HAP-1 (cell line): ENCODE measurements around the gene CACNA1A.

ENCODE experiments used
- DNase-seq, 2 experiments: peaks; one replicate each; pipeline ENCODE4 v3.0.0-alpha.2; 2016 to 2020; ENCODE audit warnings: low spot score in 2 of 2
- H3K27me3 ChIP-seq: fragments of 250-450 bp; sonication (Bioruptor Pico); 2 replicates; pipeline ENCODE4 v1.5.1; 2020; ENCODE audit warnings: low read depth, mild to moderate bottlenecking, moderate library complexity
- H3K36me3 ChIP-seq: fragments of 250-450 bp; sonication (Bioruptor Pico); replicated peaks from 2 replicates; pipeline ENCODE4 v1.5.1; 2020; ENCODE audit warnings: mild to moderate bottlenecking
- H3K4me1 ChIP-seq: fragments of 250-450 bp; sonication (Bioruptor Pico); 2 replicates; pipeline ENCODE4 v1.5.1; 2020; ENCODE audit warnings: mild to moderate bottlenecking
- H3K4me3 ChIP-seq: fragments of 250-450 bp; sonication (Bioruptor Pico); 2 replicates; pipeline ENCODE4 v1.5.1; 2020; ENCODE audit warnings: mild to moderate bottlenecking, moderate library complexity
- H3K9me3 ChIP-seq: fragments of 250-450 bp; sonication (Bioruptor Pico); 2 replicates; pipeline ENCODE4 v1.5.1; 2020; ENCODE audit warnings: mild to moderate bottlenecking, moderate library complexity
- in situ Hi-C: fragments of 300-500 bp; cut with MboI; formaldehyde crosslinking; loops from 3 replicates; pipeline ENCODE4 v1.14.3; 2020; ENCODE audit warnings: low sequenced_read_pairs, inconsistent platforms, mixed read lengths

The CACNA1A gene

GRCh38 chr19:13297023-13297422 lies 209.3 kb downstream of the CACNA1A start:
- in situ Hi-C loops: no loop called here
- Histone ChIP-seq H3K9me3 (no peaks in the 10 kb centered on the region), H3K27me3 (no peaks in the 10 kb centered on the region), H3K36me3 (no peaks in the 10 kb centered on the region), H3K4me1 (no peaks in the 10 kb centered on the region), H3K4me3 (no peak overlapping the region)
- DNase-seq: no peak

- in situ Hi-C loops: no loop called here
- no peak for DNase-seq
- no peak overlapping the region for H3K4me3 ChIP-seq
- H3K27me3 ChIP-seq: no peaks in the 10 kb centered on the region
- H3K36me3 ChIP-seq: no peaks in the 10 kb centered on the region
- H3K9me3 ChIP-seq: no peaks in the 10 kb centered on the region
- no peaks in the 10 kb centered on the region for H3K4me1 ChIP-seq
Observed at GRCh38 chr19:13294812-13295567, 211.3 kb downstream of the CACNA1A start.

DNA sequence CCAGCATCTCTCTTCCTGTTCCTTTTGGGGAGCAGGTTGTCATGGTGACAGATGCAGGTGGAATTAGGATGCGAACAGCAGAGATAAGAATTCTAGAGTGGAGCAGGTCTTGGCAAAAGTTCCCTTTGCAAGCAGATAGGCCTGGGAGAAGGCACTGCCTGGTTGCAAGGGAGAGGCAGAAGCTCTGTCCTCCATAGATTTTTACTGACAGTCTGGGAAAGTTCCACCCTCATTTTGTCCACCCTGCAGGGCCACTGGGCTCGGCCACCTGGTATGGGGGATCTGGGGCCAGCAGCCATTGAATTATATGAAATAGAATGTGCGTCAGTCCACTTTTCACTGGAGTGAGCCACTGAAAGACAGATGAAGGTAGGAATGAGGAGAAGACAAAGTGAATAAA lies 214.4 kb downstream of the CACNA1A start:
- Histone ChIP-seq H3K4me1 (no peaks in the 10 kb centered on the region), H3K4me3 (no peak overlapping the region), H3K9me3 (no peaks in the 10 kb centered on the region), H3K36me3 (no peaks in the 10 kb centered on the region), H3K27me3 (no peaks in the 10 kb centered on the region)
- no peak for DNase-seq
- in situ Hi-C loops: no loop called here

GRCh38 chr19:13290741-13291140 lies 215.5 kb downstream of the CACNA1A start:
- Histone ChIP-seq H3K36me3 (no peaks in the 10 kb centered on the region), H3K4me3 (no peak overlapping the region), H3K4me1 (no peaks in the 10 kb centered on the region), H3K9me3 (no peaks in the 10 kb centered on the region), H3K27me3 (no peaks in the 10 kb centered on the region)
- no peak for DNase-seq
- in situ Hi-C loops: no loop called here

GRCh38 chr19:13289295-13289694 lies 217.0 kb downstream of the CACNA1A start:
- no peaks in the 10 kb centered on the region for H3K4me1 ChIP-seq
- no peaks in the 10 kb centered on the region for H3K27me3 ChIP-seq
- in situ Hi-C loops: no loop called here
- no peaks in the 10 kb centered on the region for H3K9me3 ChIP-seq
- no peaks in the 10 kb centered on the region for H3K36me3 ChIP-seq
- H3K4me3 ChIP-seq: no peak overlapping the region
- no peak for DNase-seq

GRCh38 chr19:13286195-13286985 lies 219.9 kb downstream of the CACNA1A start:
- Histone ChIP-seq H3K4me3 (no peak overlapping the region), H3K27me3 (no peaks in the 10 kb centered on the region), H3K4me1 (no peaks in the 10 kb centered on the region), H3K36me3 (no peaks in the 10 kb centered on the region), H3K9me3 (no peaks in the 10 kb centered on the region)
- in situ Hi-C loops: no loop called here
- DNase-seq: no peak

DNA sequence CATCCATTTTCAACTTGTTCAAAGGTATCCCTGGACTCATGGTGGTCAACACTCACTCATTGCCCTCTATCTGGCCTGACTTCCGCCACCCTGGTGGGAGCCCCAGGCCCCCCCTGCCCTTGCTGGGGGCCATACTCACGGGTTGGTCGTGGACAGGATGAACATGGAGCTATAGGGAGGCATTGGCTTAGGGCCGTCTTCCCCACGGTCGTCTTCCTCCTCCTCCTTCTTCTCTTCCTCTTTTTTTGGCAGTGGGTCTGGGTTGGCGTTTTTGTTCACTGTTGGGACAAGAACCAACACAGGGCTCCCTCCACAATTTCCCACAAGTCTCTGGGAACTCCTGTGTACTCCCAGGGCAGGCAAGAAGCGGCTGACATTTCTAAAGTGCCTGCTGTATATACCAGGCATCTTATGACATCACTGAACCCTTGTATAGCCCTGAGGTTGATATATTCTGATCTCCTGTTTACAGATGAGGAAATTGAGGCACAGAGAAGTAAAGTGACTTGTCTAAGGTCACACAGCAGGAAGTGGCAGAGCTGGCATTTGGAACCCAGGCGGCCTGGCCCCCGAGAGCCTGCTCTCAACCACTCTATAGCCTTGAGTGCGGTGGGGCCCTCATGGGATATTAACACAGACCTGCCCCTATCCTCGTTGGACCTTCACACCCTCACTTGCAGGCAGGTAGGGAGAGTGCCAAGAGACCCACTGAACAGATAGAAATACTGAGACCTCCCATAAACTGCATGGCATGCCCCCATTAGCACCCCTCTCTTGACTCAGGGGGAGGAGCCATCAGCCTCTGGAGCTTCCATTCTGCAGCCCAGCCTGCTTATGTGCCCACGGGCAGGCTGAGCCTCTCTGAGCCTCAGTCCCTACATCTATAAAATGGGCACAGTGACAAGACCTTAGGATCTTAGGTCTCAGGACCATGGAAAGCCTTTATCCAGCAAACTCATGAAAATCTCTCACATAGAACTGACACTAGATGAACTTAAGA lies 221.1 kb downstream of the CACNA1A start:
- in situ Hi-C loops: no loop called here
- DNase-seq: no peak
- no peaks in the 10 kb centered on the region for H3K36me3 ChIP-seq
- H3K4me1 ChIP-seq: no peaks in the 10 kb centered on the region
- no peaks in the 10 kb centered on the region for H3K27me3 ChIP-seq
- H3K9me3 ChIP-seq: no peaks in the 10 kb centered on the region
- no peak overlapping the region for H3K4me3 ChIP-seq

- no peak overlapping the region for H3K4me3 ChIP-seq
- no peak for DNase-seq
- no peaks in the 10 kb centered on the region for H3K4me1 ChIP-seq
- no peaks in the 10 kb centered on the region for H3K27me3 ChIP-seq
- in situ Hi-C loops: no loop called here
- H3K9me3 ChIP-seq: no peaks in the 10 kb centered on the region
- H3K36me3 ChIP-seq: no peaks in the 10 kb centered on the region
Observed at GRCh38 chr19:13283871-13284270, 222.4 kb downstream of the CACNA1A start.

GRCh38 chr19:13282486-13283065 lies 223.7 kb downstream of the CACNA1A start:
- in situ Hi-C loops: no loop called here
- Histone ChIP-seq H3K4me3 (no peak overlapping the region), H3K4me1 (no peaks in the 10 kb centered on the region), H3K9me3 (no peaks in the 10 kb centered on the region), H3K36me3 (no peaks in the 10 kb centered on the region), H3K27me3 (no peaks in the 10 kb centered on the region)
- DNase-seq: no peak

DNA sequence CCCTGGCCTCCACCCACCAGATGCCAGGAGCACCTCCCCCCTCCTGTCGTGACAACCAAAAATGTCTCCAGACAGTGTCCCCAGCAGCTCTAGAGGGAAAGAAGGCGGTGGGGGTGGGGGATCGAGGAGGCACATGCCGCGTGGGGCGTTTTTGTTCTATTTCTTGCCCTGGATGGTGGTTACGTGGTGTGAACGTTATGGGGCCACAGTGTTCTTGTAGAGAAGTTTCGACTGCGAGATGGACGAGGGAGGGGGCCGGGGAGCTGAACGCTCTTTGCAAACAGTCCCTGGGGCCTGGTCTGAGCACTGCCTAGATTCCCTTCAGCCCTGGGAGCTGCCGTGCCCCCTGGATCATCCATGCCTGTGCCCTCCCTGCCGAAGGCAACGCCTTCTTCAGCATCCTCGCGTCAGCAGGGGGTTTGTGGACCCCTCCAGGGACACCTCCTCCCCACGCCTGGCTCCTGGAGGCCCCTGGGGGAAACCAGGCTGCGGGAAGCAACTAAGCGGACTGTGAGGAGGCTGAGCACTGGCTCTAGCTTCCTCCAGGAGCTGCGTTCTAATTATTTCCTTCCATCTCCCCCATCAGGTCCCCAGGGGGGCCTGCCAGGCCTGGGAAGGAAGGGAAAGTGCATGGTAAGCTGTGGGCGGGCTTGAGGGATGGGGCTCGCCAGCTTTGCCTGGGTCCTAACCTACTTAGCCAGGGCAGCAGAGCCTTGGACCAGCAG lies 224.6 kb downstream of the CACNA1A start:
- in situ Hi-C loops: no loop called here
- Histone ChIP-seq H3K27me3 (no peaks in the 10 kb centered on the region), H3K4me3 (no peak overlapping the region), H3K4me1 (no peaks in the 10 kb centered on the region), H3K36me3 (no peaks in the 10 kb centered on the region), H3K9me3 (no peaks in the 10 kb centered on the region)
- DNase-seq: no peak

- in situ Hi-C loops: loop anchor here (5.0 kb wide), 3 partner anchors 155 to 440 kb away; no protein-coding TSS in a partner anchor
- Histone ChIP-seq H3K4me3 (no peak overlapping the region), H3K4me1 (no peaks in the 10 kb centered on the region), H3K9me3 (no peaks in the 10 kb centered on the region), H3K36me3 (no peaks in the 10 kb centered on the region), H3K27me3 (peaks cover 3% of the 10 kb centered on the region; the same call in 1 of the 2 replicates)
- peak; percentile 71 to 78 for DNase-seq
Observed at GRCh38 chr19:13277104-13277809, 229.0 kb downstream of the CACNA1A start.

- H3K4me1 ChIP-seq: no peaks in the 10 kb centered on the region
- H3K9me3 ChIP-seq: no peaks in the 10 kb centered on the region
- in situ Hi-C loops: loop anchor here (5.0 kb wide), 3 partner anchors 157 to 442 kb away; no protein-coding TSS in a partner anchor
Observed at GRCh38 chr19:13275016-13275722, 231.1 kb downstream of the CACNA1A start.

More at GRCh38 chr19:13275016-13275722, 231.1 kb downstream of the CACNA1A start:
- no peaks in the 10 kb centered on the region for H3K36me3 ChIP-seq
- no peak for DNase-seq
- no peak overlapping the region for H3K4me3 ChIP-seq
- H3K27me3 ChIP-seq: peaks cover 6% of the 10 kb centered on the region; the same call in 1 of the 2 replicates
